Stomach smooth muscle (tissue), 2 donors: ENCODE measurements around the gene COL4A2.

Experiments used
- H3K27ac ChIP-seq: one replicate; pipeline ENCODE4 v1.7.0; 2013; ENCODE audit warnings: mild to moderate bottlenecking, low read length, inconsistent platforms
- H3K27me3 ChIP-seq, 2 donors: one replicate each; pipeline ENCODE4 v1.7.0; 2013; ENCODE audit warnings: low read length in 2 of 2; ENCODE audit not compliant: insufficient read depth in 2 of 2, control insufficient read depth in 1 of 2
- H3K36me3 ChIP-seq, 2 donors: one replicate each; pipeline ENCODE4 v1.7.0; 2013; ENCODE audit warnings: low read length in 2 of 2; ENCODE audit not compliant: control insufficient read depth in 2 of 2, insufficient read depth in 2 of 2
- H3K4me1 ChIP-seq: one replicate; pipeline ENCODE4 v1.7.0; 2013; ENCODE audit warnings: low read length; ENCODE audit not compliant: control insufficient read depth, insufficient read depth
- H3K4me3 ChIP-seq, 2 donors: one replicate each; pipeline ENCODE4 v1.7.0; 2013; ENCODE audit warnings: low read length in 2 of 2
- H3K9ac ChIP-seq, 2 donors: one replicate each; pipeline ENCODE4 v1.7.0; 2013; ENCODE audit warnings: low read length in 2 of 2, mild to moderate bottlenecking in 1 of 2
- H3K9me3 ChIP-seq, 2 donors: one replicate each; pipeline ENCODE4 v1.7.0; 2013; ENCODE audit warnings: low read length in 2 of 2; ENCODE audit not compliant: control insufficient read depth in 2 of 2
- donor health status: healthy.
- donor health status: Pancreatic carcinoma.

COL4A2 gene

DNA sequence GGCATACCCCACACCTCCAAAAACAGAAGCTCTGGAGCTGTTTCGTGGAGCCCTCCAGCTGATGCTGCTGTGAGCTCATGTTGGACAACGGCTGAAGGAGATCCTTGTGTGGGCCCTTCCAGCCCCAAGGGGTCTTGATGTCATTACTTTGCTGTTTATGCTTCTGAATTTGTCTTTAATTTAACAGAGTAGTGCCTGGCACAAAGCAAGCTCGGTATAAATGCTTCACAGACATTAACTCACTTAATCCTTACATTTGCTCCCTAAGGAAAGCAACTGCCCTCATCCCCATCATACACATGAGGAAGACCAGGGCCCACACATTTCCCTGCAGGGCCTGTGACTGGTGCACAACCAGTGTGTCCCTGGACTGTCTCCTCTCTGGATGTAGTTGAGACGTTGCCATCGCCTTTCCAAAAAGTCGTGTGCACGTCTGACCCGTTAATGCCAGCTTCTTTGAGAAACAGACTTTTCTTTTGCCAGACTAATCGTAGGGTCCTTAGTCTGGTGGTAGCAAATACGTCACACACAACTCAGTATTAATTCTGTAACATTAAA, 7.7 kb upstream of the COL4A2 start:
- peaks cover 4 to 7% of the 10 kb centered on the region in 2 donors for H3K36me3 ChIP-seq
- no peaks in the 10 kb centered on the region for H3K27me3 ChIP-seq
- H3K9me3 ChIP-seq, result no peaks in the 10 kb centered on the region
- peak overlapping the region; percentile 74 for H3K27ac ChIP-seq
- H3K9ac ChIP-seq, result peak overlapping the region in 1 of 2 donors; percentile 36
- peaks cover 79% of the 10 kb centered on the region for H3K4me1 ChIP-seq
- peak overlapping the region in 1 of 2 donors; percentile 59 for H3K4me3 ChIP-seq

DNA sequence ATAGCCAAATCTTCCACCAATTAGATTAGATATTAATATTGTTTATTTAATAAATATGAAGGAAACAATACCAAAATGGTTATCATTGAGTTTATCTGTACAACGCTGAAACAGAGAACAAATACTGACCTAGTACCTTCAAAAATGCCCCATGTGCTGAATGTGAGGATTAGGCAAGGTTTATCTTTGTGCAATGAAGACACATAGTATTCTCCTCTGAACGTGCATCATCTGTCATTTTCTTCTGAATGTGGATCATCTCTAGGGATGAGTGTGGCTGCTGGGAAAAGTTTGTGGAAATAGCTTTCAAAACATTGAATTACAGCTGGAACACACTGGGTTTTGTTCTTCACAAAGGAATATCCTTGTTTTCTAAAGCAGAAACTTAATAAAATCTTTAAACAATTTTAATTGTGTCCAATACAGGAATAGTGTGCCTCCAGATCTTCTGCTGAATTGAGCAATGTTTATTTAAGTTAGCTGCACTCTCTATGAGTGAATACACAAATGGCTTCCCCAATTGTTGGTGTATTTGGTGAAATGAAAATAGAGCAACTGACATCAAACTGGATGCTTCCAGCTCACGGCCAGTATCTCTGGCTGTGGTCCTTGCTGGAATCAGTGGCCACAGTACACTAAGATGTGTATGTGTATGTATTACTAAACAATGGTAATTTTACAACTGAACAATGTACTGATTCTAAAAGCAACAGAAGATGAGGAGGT, 6.8 kb upstream of the COL4A2 start:
- Histone ChIP-seq H3K9ac (no peak overlapping the region), H3K4me3 (no peak overlapping the region), H3K36me3 (peaks cover 4 to 7% of the 10 kb centered on the region in 2 donors), H3K4me1 (peaks cover 87% of the 10 kb centered on the region), H3K9me3 (no peaks in the 10 kb centered on the region), H3K27ac (no peak overlapping the region), H3K27me3 (no peaks in the 10 kb centered on the region)

DNA sequence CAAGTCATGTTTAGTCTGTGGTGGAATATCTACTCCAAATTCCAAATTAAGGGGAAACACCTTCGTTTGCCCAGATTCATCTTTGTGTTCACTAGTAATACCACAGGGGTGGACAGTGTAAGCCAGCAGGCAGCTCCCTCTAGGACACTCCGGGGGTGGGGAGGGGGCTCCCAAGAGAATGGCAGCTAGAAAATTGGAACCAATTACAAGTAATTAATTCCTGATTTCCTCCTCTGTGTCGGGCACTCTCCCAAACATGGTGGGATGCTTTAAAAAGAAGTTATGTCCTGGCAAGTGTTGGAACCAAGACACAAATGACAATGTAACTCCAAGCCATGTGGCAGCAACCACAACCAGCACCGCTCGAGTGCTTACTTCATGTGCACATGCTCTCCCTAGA, 6.0 kb upstream of the COL4A2 start:
- Histone ChIP-seq H3K27me3 (no peaks in the 10 kb centered on the region), H3K27ac (peak overlapping the region; percentile 32), H3K36me3 (peaks cover 4 to 7% of the 10 kb centered on the region in 2 donors), H3K9ac (no peak overlapping the region), H3K9me3 (no peaks in the 10 kb centered on the region), H3K4me3 (peak overlapping the region in 1 of 2 donors; percentile 26), H3K4me1 (peaks cover 78% of the 10 kb centered on the region)

DNA sequence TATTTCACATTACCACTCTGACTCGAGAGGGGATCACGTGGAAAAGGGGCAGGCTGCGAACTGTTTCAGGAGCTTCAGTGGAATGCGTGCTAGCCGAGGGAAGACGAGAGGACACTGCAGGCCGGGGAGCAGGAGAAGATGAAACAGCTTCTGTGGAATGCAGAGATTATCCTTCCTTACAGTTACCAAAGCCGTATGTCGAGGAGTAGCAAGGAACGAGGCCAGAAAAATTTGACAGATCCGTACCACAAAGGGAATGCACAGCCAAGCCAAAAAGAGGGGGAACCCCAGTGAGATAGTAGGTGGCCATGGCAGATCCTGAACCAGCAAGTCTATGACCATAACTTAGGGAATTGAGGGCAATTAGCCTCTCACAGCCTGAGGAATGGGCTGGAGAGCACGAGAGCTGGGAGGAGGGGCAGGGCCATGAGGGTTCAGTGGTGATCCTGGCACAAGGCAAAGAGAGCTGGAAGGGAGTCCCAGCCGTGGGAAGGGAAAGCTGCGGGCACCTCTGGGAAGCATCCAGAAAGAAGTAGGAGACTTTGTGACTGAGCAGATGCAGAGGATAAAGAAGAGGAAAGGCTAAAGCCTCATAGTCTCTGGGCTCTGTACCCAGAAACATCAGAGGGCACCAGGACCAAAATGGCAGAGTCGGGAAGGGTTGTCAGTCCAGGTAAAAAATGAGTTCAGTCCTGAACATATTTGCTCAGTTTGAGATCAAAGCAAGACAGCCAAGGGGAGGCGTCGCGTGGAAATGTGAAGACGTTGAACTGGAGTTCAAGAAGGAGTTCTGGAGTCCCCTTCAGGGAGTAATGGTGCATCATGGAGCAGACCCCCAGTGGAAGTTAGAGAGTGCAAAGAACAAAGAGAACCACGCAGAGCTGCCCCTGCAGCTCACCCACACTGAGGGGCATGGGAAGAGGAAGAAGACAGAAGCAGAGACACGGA, 5.2 kb upstream of the COL4A2 start:
- peak overlapping the region; percentile 26 to 65 for H3K4me3 ChIP-seq
- H3K36me3 ChIP-seq, result peaks cover 2 to 7% of the 10 kb centered on the region in 2 donors
- H3K9ac ChIP-seq, result peak overlapping the region in 1 of 2 donors; percentile 47
- H3K4me1 ChIP-seq, result peaks cover 70% of the 10 kb centered on the region
- H3K27ac ChIP-seq, result peak overlapping the region; percentile 32
- H3K27me3 ChIP-seq, result no peaks in the 10 kb centered on the region
- no peaks in the 10 kb centered on the region for H3K9me3 ChIP-seq

DNA sequence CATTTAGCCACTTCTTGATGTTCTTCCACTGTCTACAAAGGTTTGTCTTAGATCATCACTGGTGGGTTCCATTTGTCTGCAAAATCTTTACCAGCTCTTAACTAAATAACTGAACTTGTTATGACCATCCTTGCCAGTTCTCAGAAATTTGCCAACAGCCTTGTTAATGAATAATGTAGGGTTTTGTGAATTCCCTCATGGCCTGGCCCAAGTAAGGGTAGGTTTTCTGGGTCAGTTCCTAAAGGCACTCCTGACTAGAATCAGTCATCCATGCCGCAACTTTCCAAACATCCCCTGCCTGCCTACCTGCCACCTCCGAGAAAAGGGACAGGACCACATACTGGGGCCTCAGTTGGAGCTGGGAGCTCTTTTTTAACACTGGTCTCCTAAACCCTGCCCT, 4.1 kb upstream of the COL4A2 start:
- Histone ChIP-seq H3K9ac (peak overlapping the region in 1 of 2 donors; percentile 2), H3K27ac (peak overlapping the region; percentile 96), H3K9me3 (no peaks in the 10 kb centered on the region), H3K4me1 (peaks cover 69% of the 10 kb centered on the region), H3K27me3 (no peaks in the 10 kb centered on the region), H3K4me3 (peak overlapping the region; percentile 16 to 96), H3K36me3 (peaks cover 2 to 7% of the 10 kb centered on the region in 2 donors)

DNA sequence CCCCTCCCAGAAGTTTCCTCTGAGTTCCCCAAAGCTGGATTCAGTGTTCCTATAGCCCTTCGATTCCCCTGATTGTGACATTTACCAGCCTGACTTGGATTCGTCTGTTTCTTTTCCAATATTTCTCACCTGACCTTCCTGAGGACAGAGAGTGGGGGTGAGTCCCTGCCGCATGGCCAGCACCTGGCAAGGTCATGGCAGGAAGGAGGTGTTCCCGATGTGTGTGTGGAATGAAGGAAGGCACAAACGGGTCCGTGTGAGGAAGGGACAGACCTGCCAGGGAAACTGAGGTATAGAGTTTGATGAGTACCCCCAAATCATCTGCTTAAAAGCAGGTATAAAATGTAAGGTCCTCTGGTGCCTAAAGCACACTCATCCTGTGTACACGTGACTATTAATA, 3.4 kb upstream of the COL4A2 start:
- peaks cover 2 to 7% of the 10 kb centered on the region in 2 donors for H3K36me3 ChIP-seq
- H3K27me3 ChIP-seq, result no peaks in the 10 kb centered on the region
- peak overlapping the region in 1 of 2 donors; percentile 2 for H3K9ac ChIP-seq
- peaks cover 64% of the 10 kb centered on the region for H3K4me1 ChIP-seq
- peak overlapping the region; percentile 96 for H3K27ac ChIP-seq
- H3K4me3 ChIP-seq, result peak overlapping the region; percentile 55 to 96
- no peaks in the 10 kb centered on the region for H3K9me3 ChIP-seq

- Histone ChIP-seq H3K27ac (peak overlapping the region; percentile 96), H3K9ac (peak overlapping the region; percentile 43 to 93), H3K9me3 (no peaks in the 10 kb centered on the region), H3K4me3 (peak overlapping the region; percentile 96 to 99), H3K4me1 (peaks cover 64% of the 10 kb centered on the region), H3K36me3 (peaks cover 2 to 7% of the 10 kb centered on the region in 2 donors), H3K27me3 (no peaks in the 10 kb centered on the region)
Observed at GRCh38 chr13:110304256-110304655, 2.8 kb upstream of the COL4A2 start.

GRCh38 chr13:110305001-110305400, 2.1 kb upstream of the COL4A2 start:
- H3K4me1 ChIP-seq, result peaks cover 64% of the 10 kb centered on the region
- H3K36me3 ChIP-seq, result peaks cover 2 to 7% of the 10 kb centered on the region in 2 donors
- no peaks in the 10 kb centered on the region for H3K9me3 ChIP-seq
- peak overlapping the region; percentile 96 to 99 for H3K4me3 ChIP-seq
- H3K27me3 ChIP-seq, result no peaks in the 10 kb centered on the region
- H3K27ac ChIP-seq, result peak overlapping the region; percentile 96
- peak overlapping the region; percentile 93 to 94 for H3K9ac ChIP-seq

DNA sequence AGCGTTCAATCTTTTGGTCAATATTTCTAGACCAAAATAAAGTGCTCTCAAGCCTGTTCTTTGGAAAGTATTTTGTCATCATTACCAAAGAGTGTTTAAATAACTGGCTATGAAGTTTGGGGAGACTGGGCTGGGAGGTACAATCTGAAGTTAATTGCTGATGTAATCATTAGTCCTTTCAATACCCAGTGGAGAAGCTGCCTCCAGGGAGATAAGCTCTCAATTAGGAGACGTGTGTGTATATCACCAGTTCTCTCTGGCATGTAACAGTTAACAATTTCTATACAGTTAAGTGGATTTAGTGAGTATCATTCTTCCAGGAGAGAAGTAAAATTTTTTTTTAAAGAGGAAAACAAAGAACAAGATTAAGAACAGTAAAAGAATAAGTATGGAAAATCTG, 1.5 kb upstream of the COL4A2 start:
- H3K27ac ChIP-seq, result peak overlapping the region; percentile 96
- peak overlapping the region; percentile 96 to 99 for H3K4me3 ChIP-seq
- peaks cover 64% of the 10 kb centered on the region for H3K4me1 ChIP-seq
- H3K9me3 ChIP-seq, result no peaks in the 10 kb centered on the region
- no peaks in the 10 kb centered on the region for H3K27me3 ChIP-seq
- peak overlapping the region; percentile 93 to 94 for H3K9ac ChIP-seq
- H3K36me3 ChIP-seq, result peaks cover 2 to 7% of the 10 kb centered on the region in 2 donors

DNA sequence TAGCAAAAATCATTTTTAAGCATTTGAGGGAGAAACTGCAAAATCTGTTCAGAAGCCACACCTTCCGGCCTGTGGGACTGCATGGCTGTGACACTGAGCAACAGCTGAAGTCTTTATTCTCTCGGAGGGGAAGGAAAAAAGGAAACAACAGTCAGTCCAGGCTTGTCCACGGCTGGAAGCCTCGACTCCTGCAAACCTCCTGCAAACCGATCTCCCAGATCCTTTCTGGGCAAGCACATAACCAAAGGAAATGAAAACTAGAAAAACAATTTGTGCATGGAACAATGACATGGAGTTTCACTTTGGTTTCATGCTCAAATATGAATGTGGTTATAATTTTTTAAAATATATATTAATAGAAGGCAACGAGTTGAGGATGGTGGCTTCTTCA, 1.1 kb upstream of the COL4A2 start:
- Histone ChIP-seq H3K9me3 (no peaks in the 10 kb centered on the region), H3K36me3 (peaks cover 5 to 11% of the 10 kb centered on the region in 2 donors), H3K4me3 (peak overlapping the region; percentile 96 to 99), H3K27me3 (no peaks in the 10 kb centered on the region), H3K27ac (peak overlapping the region; percentile 96), H3K9ac (peak overlapping the region; percentile 93 to 94), H3K4me1 (peaks cover 64% of the 10 kb centered on the region)
